ENCODE measurements around the gene WNT3. TPM values are rescaled to one million over a fixed set of nuclear protein-coding genes. Genes with fewer than 3 reads are reported as not detected.

Gene WNT3
- total RNA-seq, 1 donor from 2014 or later: 2.0 TPM

DNA sequence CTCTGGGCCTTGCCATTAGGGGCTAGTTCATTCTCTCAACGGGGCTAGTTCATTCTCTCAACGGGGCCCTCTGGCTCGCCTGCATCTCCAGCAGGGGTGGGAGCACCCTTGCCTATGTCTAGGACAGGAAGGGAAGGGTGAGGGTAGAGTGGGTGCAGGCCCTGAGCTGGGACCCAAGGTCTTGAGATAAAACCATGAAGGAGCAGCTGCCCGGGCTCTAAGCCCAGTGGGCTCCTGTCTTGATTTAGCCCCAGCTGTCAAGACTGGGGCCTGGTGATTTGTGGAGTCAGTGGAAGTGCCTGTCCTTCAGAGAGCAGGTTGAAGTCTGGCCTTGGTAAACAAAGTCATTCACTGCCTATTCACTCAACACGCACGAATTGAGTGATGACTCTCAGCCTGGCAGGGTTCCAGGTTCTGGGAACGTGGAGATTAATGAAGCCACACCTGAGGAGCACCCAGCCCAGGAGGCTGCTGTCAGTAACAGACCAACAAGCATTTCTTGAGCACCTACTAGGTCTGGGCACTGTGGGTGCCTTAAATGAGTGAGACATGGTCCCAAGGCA, 35.4 kb downstream of the WNT3 start:
- Mint-ChIP-seq H3K27ac (ENCODE audit: unreplicated experiment) (no peak overlapping the region), H3K4me3 (ENCODE audit: unreplicated experiment) (no peak overlapping the region), H3K27me3 (ENCODE audit: unreplicated experiment) (peaks cover 2% of the 10 kb centered on the region), H3K36me3 (ENCODE audit: unreplicated experiment) (no peaks in the 10 kb centered on the region), H3K9me3 (ENCODE audit: unreplicated experiment) (no peaks in the 10 kb centered on the region), H3K4me1 (ENCODE audit: unreplicated experiment) (no peaks in the 10 kb centered on the region)
- TF ChIP-seq, protein P1, sequence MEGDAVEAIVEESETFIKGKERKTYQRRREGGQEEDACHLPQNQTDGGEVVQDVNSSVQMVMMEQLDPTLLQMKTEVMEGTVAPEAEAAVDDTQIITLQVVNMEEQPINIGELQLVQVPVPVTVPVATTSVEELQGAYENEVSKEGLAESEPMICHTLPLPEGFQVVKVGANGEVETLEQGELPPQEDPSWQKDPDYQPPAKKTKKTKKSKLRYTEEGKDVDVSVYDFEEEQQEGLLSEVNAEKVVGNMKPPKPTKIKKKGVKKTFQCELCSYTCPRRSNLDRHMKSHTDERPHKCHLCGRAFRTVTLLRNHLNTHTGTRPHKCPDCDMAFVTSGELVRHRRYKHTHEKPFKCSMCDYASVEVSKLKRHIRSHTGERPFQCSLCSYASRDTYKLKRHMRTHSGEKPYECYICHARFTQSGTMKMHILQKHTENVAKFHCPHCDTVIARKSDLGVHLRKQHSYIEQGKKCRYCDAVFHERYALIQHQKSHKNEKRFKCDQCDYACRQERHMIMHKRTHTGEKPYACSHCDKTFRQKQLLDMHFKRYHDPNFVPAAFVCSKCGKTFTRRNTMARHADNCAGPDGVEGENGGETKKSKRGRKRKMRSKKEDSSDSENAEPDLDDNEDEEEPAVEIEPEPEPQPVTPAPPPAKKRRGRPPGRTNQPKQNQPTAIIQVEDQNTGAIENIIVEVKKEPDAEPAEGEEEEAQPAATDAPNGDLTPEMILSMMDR (IDR thresholded peaks at IDR 0.05): no peak
- DNase-seq (ENCODE audit: extremely low spot score, unreplicated experiment): no peak

DNA sequence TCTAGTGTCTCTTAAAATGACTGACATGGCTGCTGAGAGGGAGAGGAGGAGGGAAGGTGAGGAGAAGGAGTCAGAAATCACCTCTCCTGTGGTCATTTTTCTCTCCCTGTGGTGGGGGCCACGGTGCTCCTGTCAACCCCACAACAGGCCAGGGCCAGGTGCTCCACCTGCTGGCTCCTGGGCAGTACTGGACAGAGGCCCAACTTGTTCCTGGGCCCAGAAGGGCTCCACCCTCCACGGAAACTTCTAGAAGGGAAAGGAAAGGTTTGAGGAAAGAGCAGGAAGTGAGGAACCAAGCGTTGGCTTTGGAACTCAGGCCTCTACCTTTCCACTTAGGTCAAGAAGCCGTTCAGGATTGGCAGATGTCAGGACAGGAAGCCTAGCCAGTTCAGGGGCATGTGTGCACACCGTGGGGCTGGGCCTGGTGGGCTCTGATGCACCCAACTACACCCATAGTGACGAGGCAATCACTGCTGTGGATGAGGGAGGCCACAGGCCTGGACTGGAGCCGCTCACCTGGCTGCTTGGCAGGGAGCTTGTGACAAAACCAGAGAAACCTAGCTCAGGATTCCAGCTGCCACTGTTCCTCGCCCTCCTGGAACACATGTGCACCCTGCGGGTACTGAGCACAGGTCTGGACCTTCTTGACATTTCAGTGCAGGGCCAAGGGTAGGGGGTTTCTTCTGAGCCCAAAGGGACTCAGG, 36.1 kb downstream of the WNT3 start:
- Mint-ChIP-seq H3K9me3 (ENCODE audit: unreplicated experiment) (no peaks in the 10 kb centered on the region), H3K36me3 (ENCODE audit: unreplicated experiment) (no peaks in the 10 kb centered on the region), H3K27ac (ENCODE audit: unreplicated experiment) (no peak overlapping the region), H3K27me3 (ENCODE audit: unreplicated experiment) (peaks cover 2% of the 10 kb centered on the region), H3K4me3 (ENCODE audit: unreplicated experiment) (no peak overlapping the region), H3K4me1 (ENCODE audit: unreplicated experiment) (no peaks in the 10 kb centered on the region)
- TF ChIP-seq, protein P1 (IDR thresholded peaks at IDR 0.05): peak; percentile 63
- DNase-seq (ENCODE audit: extremely low spot score, unreplicated experiment): no peak

DNA sequence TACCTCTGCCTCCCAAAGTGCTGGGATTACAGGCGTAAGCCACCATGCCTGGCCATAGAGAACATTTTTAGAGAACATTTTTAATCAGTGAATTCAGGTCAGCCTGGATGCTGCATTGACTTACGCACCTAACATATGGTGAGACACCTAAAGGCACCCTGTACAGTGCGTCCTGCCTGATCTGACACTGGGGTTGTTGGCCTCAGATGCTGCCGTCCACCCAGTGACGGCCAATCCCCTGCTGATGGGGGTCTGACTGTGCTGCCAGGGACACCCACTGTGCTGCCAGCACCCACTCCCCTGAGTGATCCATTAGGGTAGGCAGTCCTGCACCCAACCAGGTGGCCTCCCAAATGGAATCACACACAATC, 38.5 kb downstream of the WNT3 start:
- no peak overlapping the region for H3K27ac Mint-ChIP-seq (ENCODE audit: unreplicated experiment)
- no peaks in the 10 kb centered on the region for H3K9me3 Mint-ChIP-seq (ENCODE audit: unreplicated experiment)
- peaks cover 2% of the 10 kb centered on the region for H3K27me3 Mint-ChIP-seq (ENCODE audit: unreplicated experiment)
- H3K4me1 Mint-ChIP-seq (ENCODE audit: unreplicated experiment): no peaks in the 10 kb centered on the region
- TF ChIP-seq, protein P1 (IDR thresholded peaks at IDR 0.05): no peak
- H3K4me3 Mint-ChIP-seq (ENCODE audit: unreplicated experiment): no peak overlapping the region
- no peak for DNase-seq (ENCODE audit: extremely low spot score, unreplicated experiment)
- H3K36me3 Mint-ChIP-seq (ENCODE audit: unreplicated experiment): no peaks in the 10 kb centered on the region

DNA sequence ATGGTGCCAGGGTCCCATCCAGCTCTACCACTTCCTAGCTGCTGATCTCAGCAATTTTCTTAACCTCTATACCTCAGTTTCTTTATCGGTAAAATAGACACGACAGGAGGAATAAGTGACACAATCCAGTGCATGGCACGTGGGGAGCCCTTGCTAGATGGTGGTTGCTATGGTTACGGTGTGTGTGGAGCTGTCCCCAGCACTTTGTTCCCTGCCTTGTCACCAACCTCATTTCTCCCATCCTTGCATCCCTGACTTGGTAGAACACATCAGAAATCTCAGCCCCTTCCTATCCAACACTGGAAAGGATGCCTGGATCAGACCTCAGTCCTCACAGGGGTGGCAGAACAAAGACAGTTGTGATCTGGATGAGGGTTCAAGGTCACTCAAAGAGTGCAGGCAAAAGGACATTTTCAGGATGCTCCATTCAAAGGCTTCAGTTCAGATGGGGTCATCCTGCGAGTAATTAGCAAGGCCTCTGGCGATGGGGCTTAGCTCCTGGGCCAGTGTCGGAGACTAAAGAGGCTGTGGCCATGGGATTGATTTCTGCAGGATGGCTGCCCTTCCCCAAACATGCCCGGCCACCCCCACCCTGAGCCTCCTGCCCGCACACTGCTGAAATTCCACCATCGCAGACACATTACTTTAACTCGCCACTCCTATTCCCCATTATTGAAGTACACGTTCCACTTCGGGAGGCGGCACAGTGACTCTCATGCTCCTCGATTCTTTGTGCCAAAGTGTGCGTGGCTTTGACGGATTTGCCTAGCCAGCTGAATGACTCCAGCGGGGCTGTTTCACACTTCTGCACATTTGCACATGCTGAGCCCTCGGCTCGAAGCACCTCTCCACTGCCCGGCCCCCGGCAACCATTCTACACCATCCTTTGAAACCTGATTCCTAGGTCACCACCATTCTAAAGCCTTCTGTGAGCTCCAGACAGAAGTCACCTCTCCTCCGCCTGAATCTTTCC, 40.3 kb downstream of the WNT3 start:
- H3K4me3 Mint-ChIP-seq (ENCODE audit: unreplicated experiment): no peak overlapping the region
- H3K9me3 Mint-ChIP-seq (ENCODE audit: unreplicated experiment): no peaks in the 10 kb centered on the region
- TF ChIP-seq, protein P1 (IDR thresholded peaks at IDR 0.05): no peak
- H3K27ac Mint-ChIP-seq (ENCODE audit: unreplicated experiment): no peak overlapping the region
- H3K36me3 Mint-ChIP-seq (ENCODE audit: unreplicated experiment): no peaks in the 10 kb centered on the region
- H3K4me1 Mint-ChIP-seq (ENCODE audit: unreplicated experiment): no peaks in the 10 kb centered on the region
- peaks cover 2% of the 10 kb centered on the region for H3K27me3 Mint-ChIP-seq (ENCODE audit: unreplicated experiment)
- DNase-seq (ENCODE audit: extremely low spot score, unreplicated experiment): no peak
